SK-N-SH treated with all-trans-retinoic acid at 6 μM for 48 hours (cell line): ENCODE results near the gene CELA3A.
"Not testable (repeated sequence)": the region's sequence is repeated elsewhere in the genome, so short reads cannot be mapped to it uniquely, and the experiment has no call there.

Source experiments
- ATAC-seq: fragments of 200-7000 bp; cut with Tn5 transposase; 3 replicates; pipeline ENCODE4 v1.9.1; 2020; ENCODE audit warnings: mild to moderate bottlenecking, moderate library complexity
- ARNTL ChIP-seq: fragments of 450-650 bp; formaldehyde crosslinking; IDR thresholded peaks from 2 replicates; pipeline ENCODE4 v1.5.0; 2020; ENCODE audit warnings: low read depth, mild to moderate bottlenecking, moderate library complexity, borderline replicate concordance
- BACH2 ChIP-seq: fragments of 250-450 bp; sonication (Bioruptor Pico); IDR thresholded peaks from 2 replicates; pipeline ENCODE4 v1.9.0; 2021; ENCODE audit warnings: mild to moderate bottlenecking, borderline replicate concordance
- CREB5 ChIP-seq: fragments of 250-450 bp; sonication (Bioruptor Pico); IDR thresholded peaks from 2 replicates; pipeline ENCODE4 v1.5.1; 2020; ENCODE audit warnings: low read depth, mild to moderate bottlenecking, moderate library complexity
- CSDC2 ChIP-seq: fragments of 250-450 bp; sonication (Bioruptor Pico); IDR thresholded peaks from 2 replicates; pipeline ENCODE4 v1.5.0; 2020; ENCODE audit warnings: mild to moderate bottlenecking, moderate library complexity
- CSRNP3 ChIP-seq: fragments of 250-450 bp; sonication (Bioruptor Pico); IDR thresholded peaks from 2 replicates; pipeline ENCODE4 v1.5.1; 2021; ENCODE audit warnings: mild to moderate bottlenecking, moderate library complexity
- ESRRG ChIP-seq: fragments of 250-450 bp; sonication (Bioruptor Pico); IDR thresholded peaks from 2 replicates; pipeline ENCODE4 v1.6.1; 2021; ENCODE audit warnings: mild to moderate bottlenecking
- GLIS3 ChIP-seq: fragments of 250-450 bp; sonication (Bioruptor Pico); IDR thresholded peaks from 2 replicates; pipeline ENCODE4 v1.5.0; 2020; ENCODE audit warnings: mild to moderate bottlenecking, moderate library complexity
- ISL1 ChIP-seq: fragments of 250-450 bp; sonication (Bioruptor Pico); IDR thresholded peaks from 2 replicates; pipeline ENCODE4 v2.1.2; 2022; ENCODE audit warnings: mild to moderate bottlenecking, moderate library complexity
- POU6F1 ChIP-seq: fragments of 250-450 bp; sonication (Bioruptor Pico); IDR thresholded peaks from 2 replicates; pipeline ENCODE4 v1.8.0; 2021; ENCODE audit warnings: low read depth, mild to moderate bottlenecking, moderate library complexity, borderline replicate concordance
- PPARA ChIP-seq: fragments of 250-450 bp; sonication (Bioruptor Pico); IDR thresholded peaks from 2 replicates; pipeline ENCODE4 v1.5.0; 2020; ENCODE audit warnings: mild to moderate bottlenecking, borderline replicate concordance
- RARB ChIP-seq: fragments of 250-450 bp; sonication (Bioruptor Pico); IDR thresholded peaks from 2 replicates; pipeline ENCODE4 v1.8.0; 2021; ENCODE audit warnings: mild to moderate bottlenecking, moderate library complexity
- SNAI2 ChIP-seq: fragments of 250-450 bp; sonication (Bioruptor Pico); IDR thresholded peaks from 2 replicates; pipeline ENCODE4 v1.5.0; 2020; ENCODE audit warnings: mild to moderate bottlenecking, moderate library complexity
- TCF4 ChIP-seq: fragments of 250-450 bp; sonication (Bioruptor Pico); IDR thresholded peaks from 2 replicates; pipeline ENCODE4 v1.8.0; 2021; ENCODE audit warnings: mild to moderate bottlenecking, moderate library complexity, borderline replicate concordance
- TOX ChIP-seq: fragments of 250-450 bp; sonication (Bioruptor Pico); IDR thresholded peaks from 2 replicates; pipeline ENCODE4 v1.8.0; 2021; ENCODE audit warnings: mild to moderate bottlenecking, moderate library complexity, borderline replicate concordance
- TSHZ2 ChIP-seq: fragments of 250-450 bp; sonication (Bioruptor Pico); IDR thresholded peaks from 2 replicates; pipeline ENCODE4 v1.5.0; 2020; ENCODE audit warnings: mild to moderate bottlenecking, moderate library complexity
- ZC3H10 ChIP-seq: fragments of 250-450 bp; sonication (Bioruptor Pico); IDR thresholded peaks from 2 replicates; pipeline ENCODE4 v1.5.1; 2021; ENCODE audit warnings: mild to moderate bottlenecking, moderate library complexity
- ZFP3 ChIP-seq: fragments of 250-450 bp; sonication (Bioruptor Pico); IDR thresholded peaks from 2 replicates; pipeline ENCODE4 v1.5.0; 2020; ENCODE audit warnings: mild to moderate bottlenecking, moderate library complexity
- ZFP30 ChIP-seq: fragments of 450-650 bp; formaldehyde crosslinking; IDR thresholded peaks from 2 replicates; pipeline ENCODE4 v1.5.0; 2022; ENCODE audit warnings: mild to moderate bottlenecking, moderate library complexity
- ZNF565 ChIP-seq: fragments of 450-650 bp; formaldehyde crosslinking; conservative IDR thresholded peaks from 2 replicates; pipeline ENCODE4 v1.5.0; 2020; ENCODE audit warnings: low read depth, mild to moderate bottlenecking, moderate library complexity
- ZNF70 ChIP-seq: fragments of 450-650 bp; formaldehyde crosslinking; IDR thresholded peaks from 2 replicates; pipeline ENCODE4 v1.5.0; 2020; ENCODE audit warnings: mild to moderate bottlenecking, moderate library complexity
- ZNF8 ChIP-seq: fragments of 450-650 bp; formaldehyde crosslinking; IDR thresholded peaks from 2 replicates; pipeline ENCODE4 v1.5.0; 2020; ENCODE audit warnings: mild to moderate bottlenecking, moderate library complexity

Gene CELA3A

GRCh38 chr1:22030473-22030872, 29.0 kb downstream of the CELA3A start:
- no peak for ATAC-seq
- no peak for TF ChIP-seq ESRRG
- TF ChIP-seq ARNTL (CRISPR knock-in tag) = no peak
- TF ChIP-seq PPARA = no peak
- no peak for TF ChIP-seq ZFP3 (CRISPR knock-in tag)
- no peak for TF ChIP-seq RARB
- no peak for TF ChIP-seq ZNF8 (CRISPR knock-in tag)
- TF ChIP-seq SNAI2 = no peak
- no peak for TF ChIP-seq ZFP30 (CRISPR knock-in tag)
- TF ChIP-seq ZNF70 (CRISPR knock-in tag) = no peak

GRCh38 chr1:22031214-22031962, 29.9 kb downstream of the CELA3A start:
- peak; percentile 48; the same call in 1 of the 3 replicates for ATAC-seq
- TF ChIP-seq TCF4 (CRISPR knock-in tag) = peak; percentile 16; the same call in 1 of the 2 replicates
- no peak for TF ChIP-seq ZNF565 (CRISPR knock-in tag)
- TF ChIP-seq, all 23 proteins: peak for 1

GRCh38 chr1:22034834-22035233, 33.4 kb downstream of the CELA3A start:
- not testable (repeated sequence) for ATAC-seq

GRCh38 chr1:22037520-22037919, 36.1 kb downstream of the CELA3A start:
- no peak for ATAC-seq
- TF ChIP-seq ZFP3 (CRISPR knock-in tag) = no peak
- no peak for TF ChIP-seq CREB5 (CRISPR knock-in tag)
- no peak for TF ChIP-seq ZFP30 (CRISPR knock-in tag)
- no peak for TF ChIP-seq ESRRG
- no peak for TF ChIP-seq GLIS3 (CRISPR knock-in tag)
- no peak for TF ChIP-seq SNAI2
- TF ChIP-seq ZNF565 (CRISPR knock-in tag) = no peak
- TF ChIP-seq BACH2 (CRISPR knock-in tag) = no peak
- no peak for TF ChIP-seq POU6F1 (CRISPR knock-in tag)
- no peak for TF ChIP-seq CSRNP3
- TF ChIP-seq ZNF70 (CRISPR knock-in tag) = no peak
- no peak for TF ChIP-seq ZNF8 (CRISPR knock-in tag)
- TF ChIP-seq CSDC2 (CRISPR knock-in tag) = no peak
- no peak for TF ChIP-seq TSHZ2
- TF ChIP-seq TOX (CRISPR knock-in tag) = no peak

- no peak; the same call in 2 of the 3 replicates for ATAC-seq
- no peak for TF ChIP-seq PPARA
- no peak for TF ChIP-seq ZNF565 (CRISPR knock-in tag)
- TF ChIP-seq POU6F1 (CRISPR knock-in tag) = no peak
- TF ChIP-seq ISL1 (CRISPR knock-in tag) = no peak
- TF ChIP-seq TCF4 (CRISPR knock-in tag) = no peak
- TF ChIP-seq SNAI2 = no peak
- no peak for TF ChIP-seq ZFP30 (CRISPR knock-in tag)
- TF ChIP-seq CSDC2 (CRISPR knock-in tag) = no peak
- TF ChIP-seq ZFP3 (CRISPR knock-in tag) = no peak
- no peak for TF ChIP-seq ZNF8 (CRISPR knock-in tag)
- no peak for TF ChIP-seq ARNTL (CRISPR knock-in tag)
- no peak for TF ChIP-seq RARB
- TF ChIP-seq ZC3H10 (CRISPR knock-in tag) = no peak
- no peak for TF ChIP-seq BACH2 (CRISPR knock-in tag)
- no peak for TF ChIP-seq CREB5 (CRISPR knock-in tag)
These were observed 36.6 kb downstream of the CELA3A start for GRCh38 chr1:22038036-22038435.
